Astrocyte (in vitro differentiated cells and primary cell): ENCODE data around the gene GDF15. TPM values are rescaled to one million over a fixed set of nuclear protein-coding genes. Genes with fewer than 3 reads are reported as not detected.
"Not testable (repeated sequence)": the region's sequence is repeated elsewhere in the genome, so short reads cannot be mapped to it uniquely, and the experiment has no call there.

ENCODE experiments used
- DNase-seq: peaks from one replicate; pipeline ENCODE4 v3.0.0-alpha.2; 2010; ENCODE audit warnings: low read depth
- FAIRE-seq: peaks from 2 replicates; lab custom pipeline; 2011; peaks lifted over from hg19 to GRCh38; lab: Jason Lieb, UNC
- H2AFZ ChIP-seq: 2 replicates; pipeline ENCODE4 v1.6.0; 2012; ENCODE audit warnings: low read depth, low read length, inconsistent platforms
- H3K27ac ChIP-seq: 2 replicates; pipeline ENCODE4 v1.5.1; 2011; ENCODE audit warnings: low read depth, low read length, inconsistent platforms
- H3K27me3 ChIP-seq: 2 replicates; pipeline ENCODE4 v1.6.0; 2011; ENCODE audit warnings: low read length, inconsistent platforms; ENCODE audit not compliant: insufficient read depth
- H3K36me3 ChIP-seq: 2 replicates; pipeline ENCODE4 v1.5.1; 2011; ENCODE audit warnings: low read length, inconsistent platforms; ENCODE audit not compliant: insufficient read depth
- H3K4me1 ChIP-seq: 2 replicates; pipeline ENCODE4 v1.5.1; 2011; ENCODE audit warnings: low read length, inconsistent platforms; ENCODE audit not compliant: insufficient read depth
- H3K4me2 ChIP-seq: 2 replicates; pipeline ENCODE4 v1.6.0; 2012; ENCODE audit warnings: low read length, inconsistent platforms
- H3K4me3 ChIP-seq: 2 replicates; pipeline ENCODE4 v1.5.1; 2011; ENCODE audit warnings: low read depth, mild to moderate bottlenecking, low read length, inconsistent platforms; ENCODE audit not compliant: insufficient read depth
- H3K79me2 ChIP-seq: 2 replicates; pipeline ENCODE4 v1.6.0; 2012; ENCODE audit warnings: mild to moderate bottlenecking, low read length, inconsistent platforms; ENCODE audit not compliant: insufficient read depth
- H3K9ac ChIP-seq: 2 replicates; pipeline ENCODE4 v1.6.0; 2012; ENCODE audit warnings: mild to moderate bottlenecking, low read length, inconsistent platforms
- H3K9me3 ChIP-seq: 2 replicates; pipeline ENCODE4 v1.5.1; 2012; ENCODE audit warnings: low read depth, mild to moderate bottlenecking, low read length, inconsistent platforms; ENCODE audit not compliant: insufficient read depth
- H4K20me1 ChIP-seq: 2 replicates; pipeline ENCODE4 v1.6.0; 2012; ENCODE audit warnings: low read length, inconsistent platforms; ENCODE audit not compliant: insufficient read depth
- H3K27ac Mint-ChIP-seq: one replicate; pipeline ENCODE4 v1.8.0; 2021; ENCODE audit warnings: mild to moderate bottlenecking, mixed read lengths; ENCODE audit not compliant: unreplicated experiment
- H3K27me3 Mint-ChIP-seq: one replicate; pipeline ENCODE4 v1.8.0; 2021; ENCODE audit warnings: low read depth, mixed read lengths; ENCODE audit not compliant: unreplicated experiment
- H3K36me3 Mint-ChIP-seq: one replicate; pipeline ENCODE4 v1.8.0; 2021; ENCODE audit warnings: low read depth, mixed read lengths; ENCODE audit not compliant: unreplicated experiment
- H3K4me1 Mint-ChIP-seq: one replicate; pipeline ENCODE4 v1.8.0; 2021; ENCODE audit warnings: low read depth, mixed read lengths; ENCODE audit not compliant: unreplicated experiment
- H3K4me3 Mint-ChIP-seq: one replicate; pipeline ENCODE4 v1.8.0; 2021; ENCODE audit warnings: mild to moderate bottlenecking, moderate library complexity, mixed read lengths; ENCODE audit not compliant: unreplicated experiment
- H3K9me3 Mint-ChIP-seq: one replicate; pipeline ENCODE4 v1.8.0; 2021; ENCODE audit warnings: mild to moderate bottlenecking, mixed read lengths; ENCODE audit not compliant: unreplicated experiment
- CTCF ChIP-seq: IDR thresholded peaks from 2 replicates; pipeline ENCODE4 v1.5.1; 2011; ENCODE audit warnings: low read depth, mild to moderate bottlenecking, inconsistent platforms, low read length, moderate library complexity; ENCODE audit not compliant: insufficient read depth
- EZH2 ChIP-seq: IDR thresholded peaks from 2 replicates; pipeline ENCODE4 v1.6.1; 2012; ENCODE audit warnings: mild to moderate bottlenecking, low read length, inconsistent platforms; ENCODE audit not compliant: insufficient read depth
- total RNA-seq: library from RNA; stranded (reverse); gene quantifications from 2 replicates; pipeline ENCODE4 v1.2.1, GENCODE V29; 2021

The GDF15 gene
- total RNA-seq, 1 donor from 2014 or later: 23.2 TPM

GRCh38 chr19:18348171-18348570 is 37.8 kb upstream of the GDF15 start:
- DNase-seq: no peak
- Histone ChIP-seq H3K27ac (no peak overlapping the region), H3K27me3 (no peaks in the 10 kb centered on the region), H2AFZ (no peak overlapping the region), H4K20me1 (no peaks in the 10 kb centered on the region), H3K9ac (no peak overlapping the region), H3K79me2 (no peaks in the 10 kb centered on the region), H3K36me3 (no peaks in the 10 kb centered on the region), H3K4me3 (no peak overlapping the region), H3K4me2 (no peak overlapping the region), H3K9me3 (no peaks in the 10 kb centered on the region), H3K4me1 (peaks cover 7% of the 10 kb centered on the region)
- H3K4me1 Mint-ChIP-seq: no peaks in the 10 kb centered on the region
- H3K4me3 Mint-ChIP-seq: no peak overlapping the region
- FAIRE-seq: no peak
- no peaks in the 10 kb centered on the region for H3K9me3 Mint-ChIP-seq
- H3K36me3 Mint-ChIP-seq: peaks cover 23% of the 10 kb centered on the region
- TF ChIP-seq EZH2: no peak
- no peak for TF ChIP-seq CTCF
- H3K27me3 Mint-ChIP-seq: peaks cover 2% of the 10 kb centered on the region
- H3K27ac Mint-ChIP-seq: no peak overlapping the region

- not testable (repeated sequence) for H3K4me3 ChIP-seq, H3K27me3 ChIP-seq, H3K9me3 Mint-ChIP-seq, H4K20me1 ChIP-seq, H3K9ac ChIP-seq, FAIRE-seq, H3K4me1 ChIP-seq, DNase-seq, H3K36me3 ChIP-seq, H3K4me3 Mint-ChIP-seq, H3K79me2 ChIP-seq, H3K4me2 ChIP-seq, H3K27me3 Mint-ChIP-seq, H3K27ac Mint-ChIP-seq, H2AFZ ChIP-seq, H3K4me1 Mint-ChIP-seq, H3K27ac ChIP-seq, H3K9me3 ChIP-seq
- peaks cover 24% of the 10 kb centered on the region for H3K36me3 Mint-ChIP-seq
Observed at GRCh38 chr19:18348818-18349339, 37.1 kb upstream of the GDF15 start.

- H4K20me1 ChIP-seq: no peaks in the 10 kb centered on the region
- H2AFZ ChIP-seq: no peak overlapping the region
- no peaks in the 10 kb centered on the region for H3K27me3 ChIP-seq
- no peak overlapping the region for H3K4me3 Mint-ChIP-seq
- H3K36me3 Mint-ChIP-seq: peaks cover 24% of the 10 kb centered on the region
- no peak overlapping the region for H3K27ac ChIP-seq
- H3K36me3 ChIP-seq: no peaks in the 10 kb centered on the region
- TF ChIP-seq CTCF (peak; percentile 89), EZH2 (no peak)
- H3K4me1 Mint-ChIP-seq: no peaks in the 10 kb centered on the region
- H3K4me3 ChIP-seq: no peak overlapping the region
- H3K9me3 Mint-ChIP-seq: no peaks in the 10 kb centered on the region
- FAIRE-seq (no peak), DNase-seq (no peak)
- no peak overlapping the region for H3K27ac Mint-ChIP-seq
- no peak overlapping the region for H3K4me2 ChIP-seq
- H3K9me3 ChIP-seq: no peaks in the 10 kb centered on the region
- H3K27me3 Mint-ChIP-seq: peaks cover 2% of the 10 kb centered on the region
- H3K79me2 ChIP-seq: no peaks in the 10 kb centered on the region
- peaks cover 2% of the 10 kb centered on the region for H3K4me1 ChIP-seq
- no peak overlapping the region for H3K9ac ChIP-seq
Observed at GRCh38 chr19:18349524-18350128, 36.3 kb upstream of the GDF15 start.
